Fibroblast of lung (primary cell): ENCODE measurements around the gene TOX2.

Experiments
- CTCF ChIP-seq, 2 donors: IDR thresholded peaks in 1 of 2; conservative IDR thresholded peaks in 1 of 2; 1 replicate in 1 of 2; 2 replicates in 1 of 2; pipeline ENCODE4 v1.5.1; 2011 to 2012; ENCODE audit warnings: low read length in 2 of 2, control low read depth in 1 of 2, inconsistent platforms in 1 of 2, low read depth in 1 of 2, mild to moderate bottlenecking in 1 of 2
- EZH2 ChIP-seq: IDR thresholded peaks from 2 replicates; pipeline ENCODE4 v1.5.1; 2012; ENCODE audit warnings: low read length, control low read depth, mild to moderate bottlenecking; ENCODE audit errors: missing control alignments

DNA sequence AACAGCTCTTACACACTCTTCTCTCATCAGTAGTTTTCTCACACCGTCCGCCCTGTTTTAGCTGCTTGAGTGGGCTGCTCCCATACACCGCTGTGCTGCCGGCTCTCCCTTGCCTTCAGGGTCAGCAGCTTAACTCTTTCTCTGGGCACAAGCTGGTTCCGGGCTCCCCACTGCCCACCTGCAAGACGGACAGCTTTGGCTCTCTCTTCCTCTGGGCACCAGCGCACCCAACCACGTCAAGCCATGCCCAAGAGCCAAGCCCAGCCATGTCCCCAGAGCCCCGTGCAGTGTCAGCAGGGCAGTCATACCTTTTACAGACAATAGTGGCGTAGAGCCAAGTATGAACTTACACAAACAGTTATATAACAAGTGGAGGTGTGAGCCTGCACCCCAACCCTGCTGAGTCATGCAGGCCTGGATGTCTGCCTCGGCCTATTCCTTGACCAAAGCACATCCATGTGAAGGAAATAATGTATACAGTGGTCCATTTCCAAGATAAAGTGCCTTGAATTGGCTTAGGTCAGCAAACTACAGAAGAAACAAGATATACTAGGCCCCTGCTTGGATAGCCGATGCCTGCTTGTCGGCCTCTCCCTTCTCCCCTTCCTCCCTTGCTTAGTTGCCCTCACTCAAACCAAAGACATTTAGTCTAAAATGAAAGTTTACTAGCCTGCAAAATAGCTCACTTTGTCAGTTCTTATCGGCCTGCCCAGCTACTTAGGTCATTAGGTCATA, 183.0 kb downstream of the TOX2 start:
- TF ChIP-seq CTCF (conservative IDR thresholded peaks at IDR 0.05 in 1 of 2, IDR thresholded peaks at IDR 0.05 in 1 of 2; ENCODE audit: low read depth in 1 of 2, low read length in 2 of 2) (no peak), EZH2 (no peak)
